CD4-positive, alpha-beta T cell treated with Interleukin-15 for 1 hour (primary cell): Measurements from ENCODE around the gene RSPH10B2.
"Not testable (repeated sequence)": the region's sequence is repeated elsewhere in the genome, so short reads cannot be mapped to it uniquely, and the experiment has no call there.

Experiments
- DNase-seq: peaks from one replicate; pipeline ENCODE4 v3.0.0-alpha.2; 2020

RSPH10B2 gene

GRCh38 chr7:6843654-6844053, 89.8 kb downstream of the RSPH10B2 start:
- not testable (repeated sequence) for DNase-seq

GRCh38 chr7:6845971-6846449, 92.1 kb downstream of the RSPH10B2 start:
- not testable (repeated sequence) for DNase-seq

- DNase-seq: not testable (repeated sequence)
These were observed 93.8 kb downstream of the RSPH10B2 start for GRCh38 chr7:6847751-6848150.
